HG02763 (cell line): ENCODE measurements around the gene TCEAL2.
"Not testable (repeated sequence)": the region's sequence is repeated elsewhere in the genome, so short reads cannot be mapped to it uniquely, and the experiment has no call there.

Experiments
- ATAC-seq: cut with Tn5 transposase; IDR thresholded peaks from one replicate; pipeline ENCODE4 v1.9.1; 2021; ENCODE audit warnings: mild to moderate bottlenecking, moderate library complexity; ENCODE audit not compliant: unreplicated experiment

The TCEAL2 gene

GRCh38 chrX:102125436-102125835 is at the start of gene TCEAL2:
TCEAL2 (plus strand) TSS chrX:102125679; CDS start chrX:102126831, 1,152 bp downstream.
- not testable (repeated sequence) for ATAC-seq

GRCh38 chrX:102077426-102077825 is 48.1 kb upstream of the TCEAL2 start:
- ATAC-seq: no peak

GRCh38 chrX:102085706-102086105 is 39.8 kb upstream of the TCEAL2 start:
- no peak for ATAC-seq

- no peak for ATAC-seq
Observed at GRCh38 chrX:102113367-102113766, 12.1 kb upstream of the TCEAL2 start.

GRCh38 chrX:102115748-102116147 is 9.7 kb upstream of the TCEAL2 start:
- ATAC-seq: no peak

GRCh38 chrX:102125014-102125413 is 465 bp upstream of the TCEAL2 start:
- ATAC-seq: not testable (repeated sequence)

- not testable (repeated sequence) for ATAC-seq
Observed at GRCh38 chrX:102126080-102126818, 770 bp downstream of the TCEAL2 start.

- ATAC-seq: no peak
Observed at GRCh38 chrX:102126863-102127262, 1.4 kb downstream of the TCEAL2 start.

GRCh38 chrX:102129473-102129872 is 4.0 kb downstream of the TCEAL2 start:
- no peak for ATAC-seq

GRCh38 chrX:102138064-102138463 is 12.6 kb downstream of the TCEAL2 start:
- no peak for ATAC-seq

GRCh38 chrX:102140876-102141275 is 15.4 kb downstream of the TCEAL2 start:
- ATAC-seq: not testable (repeated sequence)

GRCh38 chrX:102141631-102142030 is 16.2 kb downstream of the TCEAL2 start:
- ATAC-seq: not testable (repeated sequence)

GRCh38 chrX:102142274-102142673 is 16.8 kb downstream of the TCEAL2 start, which contains the start of gene TCEAL6:
TCEAL6 (minus strand) TSS chrX:102142481.
- ATAC-seq: not testable (repeated sequence)

- ATAC-seq: no peak
Observed at GRCh38 chrX:102154218-102154860, 28.9 kb downstream of the TCEAL2 start.

GRCh38 chrX:102154900-102155805 is 29.7 kb downstream of the TCEAL2 start:
- ATAC-seq: peak; percentile 37

GRCh38 chrX:102155806-102156179 is 30.3 kb downstream of the TCEAL2 start, which contains the start of gene BEX5:
BEX5 (minus strand) TSS chrX:102155977; CDS start chrX:102154265, 1,712 bp downstream.
- ATAC-seq: peak; percentile 95
